Measurements from ENCODE around the gene RNFT2. TPM values are rescaled to one million over a fixed set of nuclear protein-coding genes. Genes with fewer than 3 reads are reported as not detected.

The RNFT2 gene
- total and polyA plus RNA-seq, 5 donors, result 0.81 to 3.8 (median 2.5) TPM

DNA sequence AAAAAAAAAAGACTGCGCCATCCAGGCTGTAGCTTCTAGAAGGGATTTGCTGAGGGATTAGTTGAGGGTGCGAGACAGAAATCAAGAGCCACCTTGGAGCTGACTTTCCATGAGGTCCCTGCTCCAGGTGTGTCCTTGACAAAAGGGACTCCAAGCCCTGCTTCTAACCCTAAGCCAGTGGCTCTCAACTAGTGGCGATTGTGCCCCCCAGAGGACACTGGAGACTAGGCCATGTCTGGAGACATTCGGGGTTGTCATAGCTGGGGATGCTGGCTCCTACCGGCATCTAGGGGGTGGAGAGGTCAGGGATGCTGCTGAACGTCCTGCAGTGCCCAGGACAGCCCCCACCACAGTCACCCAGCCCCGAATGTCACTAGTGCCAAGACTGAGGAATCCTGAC is 40.8 kb upstream of the RNFT2 start:
- ATAC-seq, result peak; percentile 23 to 41
- Histone ChIP-seq H3K27ac (ENCODE audit: low read length) (no peak overlapping the region), H3K27me3 (ENCODE audit: control insufficient read depth, insufficient read depth) (no peaks in the 10 kb centered on the region), H3K4me3 (ENCODE audit: low read length) (no peak overlapping the region), H3K4me1 (ENCODE audit: control insufficient read depth, insufficient read depth, low read length) (peaks cover 3% of the 10 kb centered on the region), H3K9me3 (ENCODE audit: control insufficient read depth, low read length) (no peaks in the 10 kb centered on the region)
- intact Hi-C loops (cut with DNase I), result no loop called here
- peak in 1 of 3 donors; percentile 67 for DNase-seq
- 52% methylated on average over 7 of the region's 7 CpGs for WGBS

DNA sequence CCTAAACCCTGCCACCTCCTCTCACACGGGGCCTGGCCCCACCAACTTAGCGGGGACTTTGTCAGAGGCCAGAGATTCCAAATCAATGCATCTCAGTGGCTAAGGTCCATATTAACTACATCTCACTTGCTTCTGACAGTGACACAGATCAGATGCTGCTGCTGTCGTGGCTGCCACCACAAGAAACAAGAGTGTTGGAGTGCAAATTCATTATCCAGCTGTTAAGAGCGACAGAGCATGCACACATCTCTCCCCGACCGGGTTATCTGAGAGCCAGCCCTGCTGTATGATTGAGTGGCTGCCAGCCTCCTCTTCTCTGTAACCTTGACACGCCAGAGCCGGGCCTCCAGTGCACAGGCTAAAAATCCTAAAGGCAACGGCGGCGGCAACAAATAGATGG is 40.4 kb upstream of the RNFT2 start:
- H3K27ac ChIP-seq (ENCODE audit: low read length), result no peak overlapping the region
- 51% methylated on average over 11 of the region's 11 CpGs for WGBS
- no peak overlapping the region for H3K4me3 ChIP-seq (ENCODE audit: low read length)
- intact Hi-C loops (cut with DNase I), result no loop called here
- peak in 1 of 3 donors; percentile 58 for DNase-seq
- peak; percentile 44 to 46 for ATAC-seq
- peaks cover 3% of the 10 kb centered on the region for H3K4me1 ChIP-seq (ENCODE audit: control insufficient read depth, insufficient read depth, low read length)
- H3K9me3 ChIP-seq (ENCODE audit: control insufficient read depth, low read length), result no peaks in the 10 kb centered on the region
- H3K27me3 ChIP-seq (ENCODE audit: control insufficient read depth, insufficient read depth), result no peaks in the 10 kb centered on the region

DNA sequence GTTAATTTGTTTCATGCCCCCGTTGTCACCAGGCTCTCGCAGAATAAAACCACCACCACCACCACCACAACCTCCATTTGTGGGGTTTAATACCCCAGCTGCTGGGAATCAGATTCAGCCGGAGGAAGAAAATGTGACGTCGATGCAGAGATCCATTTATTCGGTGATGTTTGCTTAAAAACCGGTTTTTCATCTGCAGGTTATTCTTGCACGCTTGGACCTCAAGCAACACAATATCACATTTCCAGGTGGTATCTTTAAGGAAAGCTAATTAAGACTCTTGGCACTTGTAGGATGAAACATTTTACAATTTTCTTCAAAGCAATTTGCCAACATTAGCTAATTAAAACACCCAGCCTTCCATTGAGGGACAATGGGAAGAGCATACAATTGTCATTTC is 40.0 kb upstream of the RNFT2 start:
- Histone ChIP-seq H3K9me3 (ENCODE audit: control insufficient read depth, low read length) (no peaks in the 10 kb centered on the region), H3K4me3 (ENCODE audit: low read length) (no peak overlapping the region), H3K27ac (ENCODE audit: low read length) (no peak overlapping the region), H3K27me3 (ENCODE audit: control insufficient read depth, insufficient read depth) (no peaks in the 10 kb centered on the region), H3K4me1 (ENCODE audit: control insufficient read depth, insufficient read depth, low read length) (peaks cover 3% of the 10 kb centered on the region)
- DNase-seq (no peak), ATAC-seq (no peak)
- intact Hi-C loops (cut with DNase I), result no loop called here
- 79% methylated on average over 8 of the region's 8 CpGs for WGBS

DNA sequence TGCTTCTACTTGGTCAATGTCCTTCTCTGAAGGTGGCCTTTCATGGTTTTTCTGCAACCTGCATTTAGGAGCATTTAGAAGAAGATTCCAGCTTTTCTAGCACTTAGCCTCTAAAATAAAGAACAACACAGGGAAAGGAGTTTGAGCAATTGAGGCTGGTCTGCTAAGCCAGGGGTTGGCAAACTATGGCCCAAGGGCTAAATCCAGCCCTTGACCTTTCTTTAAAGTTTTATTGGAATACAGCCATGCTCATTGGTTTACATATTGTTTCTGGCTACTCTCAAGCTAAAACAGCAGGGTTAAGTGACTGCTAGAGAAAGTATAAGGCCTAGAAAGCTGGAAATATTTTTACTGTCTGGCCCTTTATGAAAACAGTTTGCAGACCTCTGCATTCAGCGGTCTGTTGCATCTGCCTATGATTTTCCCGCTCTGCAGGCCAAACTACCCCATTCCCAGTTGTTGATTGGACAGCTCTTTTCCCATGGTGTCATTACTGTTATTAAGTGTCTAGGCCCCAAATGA is 39.5 kb upstream of the RNFT2 start:
- no peak overlapping the region for H3K4me3 ChIP-seq (ENCODE audit: low read length)
- intact Hi-C loops (cut with DNase I), result no loop called here
- DNase-seq (no peak), ATAC-seq (no peak)
- no peaks in the 10 kb centered on the region for H3K27me3 ChIP-seq (ENCODE audit: control insufficient read depth, insufficient read depth)
- no peaks in the 10 kb centered on the region for H3K9me3 ChIP-seq (ENCODE audit: control insufficient read depth, low read length)
- 77% methylated on average over 2 of the region's 2 CpGs for WGBS
- peaks cover 3% of the 10 kb centered on the region for H3K4me1 ChIP-seq (ENCODE audit: control insufficient read depth, insufficient read depth, low read length)
- no peak overlapping the region for H3K27ac ChIP-seq (ENCODE audit: low read length)

DNA sequence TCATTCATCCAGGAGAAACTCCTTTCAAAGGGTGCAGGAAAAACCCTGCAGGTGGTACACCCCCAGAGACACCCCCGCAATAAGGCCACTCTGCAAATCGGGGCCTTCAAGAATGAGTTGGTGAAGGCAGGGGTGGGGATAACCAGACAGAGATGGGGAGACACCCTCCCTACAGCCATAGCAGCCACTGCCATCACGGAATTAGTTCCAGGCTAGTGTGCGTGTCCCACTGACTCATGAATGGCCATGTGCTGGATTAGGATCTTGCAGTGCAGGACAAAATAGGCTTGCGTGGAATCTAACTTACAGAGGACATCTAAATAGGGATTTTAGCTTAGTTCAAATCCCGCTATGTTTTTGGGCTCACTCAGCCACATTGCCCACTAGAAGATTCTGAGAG is 38.0 kb upstream of the RNFT2 start:
- no peak for DNase-seq
- H3K27ac ChIP-seq (ENCODE audit: low read length), result no peak overlapping the region
- 92% methylated on average over 6 of the region's 6 CpGs for WGBS
- peaks cover 3% of the 10 kb centered on the region for H3K4me1 ChIP-seq (ENCODE audit: control insufficient read depth, insufficient read depth, low read length)
- H3K27me3 ChIP-seq (ENCODE audit: control insufficient read depth, insufficient read depth), result no peaks in the 10 kb centered on the region
- H3K9me3 ChIP-seq (ENCODE audit: control insufficient read depth, low read length), result no peaks in the 10 kb centered on the region
- no peak for ATAC-seq
- intact Hi-C loops (cut with DNase I), result loop anchor here in 3 of 4 donors (5.0 to 10.0 kb wide), 4 partner anchors 182 to 705 kb away; partner anchors contain the start of gene HRK (in 3 of the 3)
- no peak overlapping the region for H3K4me3 ChIP-seq (ENCODE audit: low read length)

DNA sequence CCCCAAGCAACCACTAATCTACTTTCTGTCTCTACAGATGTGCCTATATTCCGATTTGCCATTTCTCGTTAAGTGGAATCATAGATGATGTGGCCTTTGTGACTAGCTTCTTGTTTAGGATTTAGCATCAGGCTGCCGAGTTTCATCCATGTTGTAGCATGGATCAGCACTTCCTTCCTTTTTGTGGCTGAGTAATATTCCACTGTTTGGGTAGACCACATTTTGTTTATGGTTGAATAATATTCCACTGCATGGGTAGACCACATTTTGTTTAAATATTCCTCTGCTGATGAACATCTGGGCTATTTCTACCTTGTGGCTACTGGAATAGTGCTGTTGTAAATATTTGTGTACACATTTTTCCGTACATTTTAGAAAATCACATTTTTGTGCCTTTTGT is 36.7 kb upstream of the RNFT2 start:
- H3K4me3 ChIP-seq (ENCODE audit: low read length), result no peak overlapping the region
- H3K4me1 ChIP-seq (ENCODE audit: control insufficient read depth, insufficient read depth, low read length), result peaks cover 3% of the 10 kb centered on the region
- no peaks in the 10 kb centered on the region for H3K27me3 ChIP-seq (ENCODE audit: control insufficient read depth, insufficient read depth)
- ATAC-seq, result no peak
- DNase-seq, result no peak
- WGBS, result 95% methylated on average over 4 of the region's 4 CpGs
- no peak overlapping the region for H3K27ac ChIP-seq (ENCODE audit: low read length)
- intact Hi-C loops (cut with DNase I), result loop anchor here in 3 of 4 donors (5.0 to 10.0 kb wide), 4 partner anchors 181 to 707 kb away; partner anchors contain the start of gene HRK (in 3 of the 3)
- H3K9me3 ChIP-seq (ENCODE audit: control insufficient read depth, low read length), result no peaks in the 10 kb centered on the region

DNA sequence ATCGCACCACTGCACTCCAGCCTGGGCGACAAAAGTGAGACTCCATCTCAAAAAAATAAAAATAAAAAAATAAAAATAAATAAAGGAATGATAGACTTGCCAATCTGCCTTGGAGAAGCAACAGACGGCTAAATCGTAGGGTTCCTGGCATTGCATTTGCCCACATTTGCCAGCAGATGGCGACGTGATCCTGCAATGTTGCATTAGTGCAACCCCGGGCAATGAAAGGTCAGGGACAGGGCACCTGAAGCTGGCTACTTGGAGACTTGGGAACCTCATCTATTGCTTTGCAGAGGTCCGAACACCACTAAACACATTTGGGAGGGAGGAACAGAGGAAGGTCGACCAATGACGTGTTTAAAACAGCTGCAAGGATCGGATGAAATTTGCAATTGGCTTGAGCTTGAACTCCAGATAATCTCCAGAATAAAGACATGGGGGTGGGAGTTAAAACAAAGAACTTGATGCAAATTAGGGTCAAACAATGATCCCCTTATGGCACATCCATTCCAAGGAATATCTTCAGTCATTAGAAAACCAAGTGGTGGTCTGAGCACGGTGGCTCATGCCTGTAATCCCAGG is 34.8 kb upstream of the RNFT2 start:
- Histone ChIP-seq H3K9me3 (ENCODE audit: control insufficient read depth, low read length) (no peaks in the 10 kb centered on the region), H3K27me3 (ENCODE audit: control insufficient read depth, insufficient read depth) (no peaks in the 10 kb centered on the region), H3K27ac (ENCODE audit: low read length) (no peak overlapping the region), H3K4me3 (ENCODE audit: low read length) (no peak overlapping the region), H3K4me1 (ENCODE audit: control insufficient read depth, insufficient read depth, low read length) (no peaks in the 10 kb centered on the region)
- intact Hi-C loops (cut with DNase I), result loop anchor here in 3 of 4 donors (5.0 to 10.0 kb wide), 4 partner anchors 179 to 709 kb away; partner anchors contain the start of gene HRK (in 3 of the 3)
- ATAC-seq (peak; percentile 72 to 82), DNase-seq (peak; percentile 58 to 84 (median 83))
- WGBS, result 22% methylated on average over 12 of the region's 12 CpGs

DNA sequence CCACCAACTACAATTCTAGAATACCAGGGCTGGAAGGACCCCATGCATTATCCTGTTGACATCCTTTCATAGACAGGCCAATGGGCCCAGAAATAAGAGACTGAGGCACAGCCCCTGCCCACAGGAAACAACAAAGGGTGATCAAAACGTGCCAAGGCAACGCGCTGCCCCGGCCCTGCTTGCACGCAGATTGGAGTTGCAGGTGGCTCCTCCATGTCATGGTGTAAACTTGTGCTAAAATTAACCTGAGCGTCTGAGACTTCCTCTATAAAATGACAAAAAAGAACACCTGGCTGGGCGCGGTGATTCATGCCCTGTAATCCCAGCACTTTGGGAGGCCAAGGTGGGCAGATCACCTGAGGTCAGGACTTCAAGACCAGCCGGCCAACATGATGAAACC is 30.4 kb upstream of the RNFT2 start:
- H3K27ac ChIP-seq (ENCODE audit: low read length), result no peak overlapping the region
- H3K9me3 ChIP-seq (ENCODE audit: control insufficient read depth, low read length), result no peaks in the 10 kb centered on the region
- 90% methylated on average over 9 of the region's 9 CpGs for WGBS
- no peak overlapping the region for H3K4me3 ChIP-seq (ENCODE audit: low read length)
- intact Hi-C loops (cut with DNase I), result loop anchor here in 3 of 4 donors (10.0 kb wide), 3 partner anchors 177 to 713 kb away; partner anchors contain the start of gene HRK (in 2 of the 3)
- no peak for ATAC-seq
- DNase-seq, result no peak
- H3K4me1 ChIP-seq (ENCODE audit: control insufficient read depth, insufficient read depth, low read length), result peaks cover 3% of the 10 kb centered on the region
- no peaks in the 10 kb centered on the region for H3K27me3 ChIP-seq (ENCODE audit: control insufficient read depth, insufficient read depth)

DNA sequence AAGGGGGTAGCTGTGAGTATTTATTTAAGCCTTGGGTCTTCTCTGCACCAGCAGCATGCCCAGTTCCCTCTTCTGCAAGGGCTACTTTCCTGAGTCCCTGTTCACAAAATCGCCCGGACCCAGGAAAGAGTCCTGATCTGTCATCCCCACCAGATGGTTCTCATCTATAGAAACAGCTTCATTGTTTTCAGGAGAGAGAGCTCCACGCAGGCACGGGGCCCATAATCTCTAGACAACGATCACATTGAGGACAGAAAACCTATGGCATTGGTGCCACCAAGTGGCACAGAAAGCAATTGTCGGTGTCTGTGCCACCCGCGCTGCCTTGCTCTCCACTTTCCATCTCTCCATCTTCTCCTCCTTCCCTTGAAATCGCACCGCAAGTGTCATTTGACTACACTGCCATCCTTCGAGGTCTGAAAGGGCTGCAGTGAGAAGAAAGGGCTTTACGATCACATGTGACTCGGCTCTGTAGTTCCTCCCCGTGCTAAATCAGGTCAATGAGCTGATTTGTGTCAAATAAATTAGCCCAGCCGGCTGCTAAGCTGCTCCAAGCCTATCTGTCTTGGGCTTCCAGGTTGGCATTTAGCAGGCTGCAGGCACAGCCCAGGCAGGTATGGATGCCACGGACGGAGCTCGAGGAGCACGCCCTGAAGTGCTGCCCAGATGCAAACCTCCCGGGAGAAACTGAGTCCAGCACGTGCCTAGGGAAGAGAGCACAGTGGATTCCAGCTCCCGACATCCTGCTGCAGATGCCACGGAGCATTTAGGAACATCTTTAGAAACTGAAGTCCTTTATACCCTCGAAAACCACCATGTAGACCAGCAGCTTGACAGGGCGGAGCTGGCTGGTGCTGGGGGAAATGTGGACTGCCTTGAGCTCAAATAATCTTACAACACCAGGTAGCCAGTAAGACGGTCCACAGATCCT is 29.0 kb upstream of the RNFT2 start:
- intact Hi-C loops (cut with DNase I), result loop anchor here in 3 of 4 donors (10.0 kb wide), 3 partner anchors 176 to 714 kb away; partner anchors contain the start of gene HRK (in 2 of the 3)
- H3K4me3 ChIP-seq (ENCODE audit: low read length), result no peak overlapping the region
- WGBS, result 24% methylated on average over 26 of the region's 26 CpGs
- ATAC-seq, result peak; percentile 75 to 82
- H3K9me3 ChIP-seq (ENCODE audit: control insufficient read depth, low read length), result no peaks in the 10 kb centered on the region
- peaks cover 3% of the 10 kb centered on the region for H3K4me1 ChIP-seq (ENCODE audit: control insufficient read depth, insufficient read depth, low read length)
- no peaks in the 10 kb centered on the region for H3K27me3 ChIP-seq (ENCODE audit: control insufficient read depth, insufficient read depth)
- H3K27ac ChIP-seq (ENCODE audit: low read length), result no peak overlapping the region
- DNase-seq, result peak; percentile 38 to 71 (median 69)

DNA sequence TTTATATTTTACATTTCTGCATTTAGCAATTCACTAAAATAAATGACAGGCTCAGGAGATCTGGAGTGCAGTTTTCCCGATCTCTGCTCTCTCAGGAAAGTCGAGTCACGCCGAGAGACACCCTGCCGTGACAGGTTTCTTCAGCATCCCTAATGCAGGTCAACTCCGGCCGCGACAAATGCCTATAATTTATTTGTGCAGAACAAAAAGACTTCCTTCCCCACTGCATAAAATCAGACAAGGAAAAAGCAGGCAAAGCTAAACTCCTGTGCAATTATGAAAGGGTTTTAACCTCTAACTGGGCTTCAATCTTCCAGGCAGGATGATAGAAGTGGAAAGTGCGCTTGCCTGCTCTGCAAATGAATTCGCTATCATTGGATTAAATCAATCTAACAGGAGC is 28.3 kb upstream of the RNFT2 start:
- DNase-seq, result no peak
- intact Hi-C loops (cut with DNase I), result loop anchor here in 3 of 4 donors (10.0 kb wide), 3 partner anchors 175 to 715 kb away; partner anchors contain the start of gene HRK (in 2 of the 3)
- no peak for ATAC-seq
- Histone ChIP-seq H3K27me3 (ENCODE audit: control insufficient read depth, insufficient read depth) (no peaks in the 10 kb centered on the region), H3K4me3 (ENCODE audit: low read length) (no peak overlapping the region), H3K4me1 (ENCODE audit: control insufficient read depth, insufficient read depth, low read length) (peaks cover 4% of the 10 kb centered on the region), H3K27ac (ENCODE audit: low read length) (no peak overlapping the region), H3K9me3 (ENCODE audit: control insufficient read depth, low read length) (no peaks in the 10 kb centered on the region)
- WGBS, result 73% methylated on average over 10 of the region's 10 CpGs
